Measurements from ENCODE around the gene PRKAA1. TPM values are rescaled to one million over a fixed set of nuclear protein-coding genes. Genes with fewer than 3 reads are reported as not detected.

Gene PRKAA1
- total RNA-seq, 1 donor = 95.5 TPM

DNA sequence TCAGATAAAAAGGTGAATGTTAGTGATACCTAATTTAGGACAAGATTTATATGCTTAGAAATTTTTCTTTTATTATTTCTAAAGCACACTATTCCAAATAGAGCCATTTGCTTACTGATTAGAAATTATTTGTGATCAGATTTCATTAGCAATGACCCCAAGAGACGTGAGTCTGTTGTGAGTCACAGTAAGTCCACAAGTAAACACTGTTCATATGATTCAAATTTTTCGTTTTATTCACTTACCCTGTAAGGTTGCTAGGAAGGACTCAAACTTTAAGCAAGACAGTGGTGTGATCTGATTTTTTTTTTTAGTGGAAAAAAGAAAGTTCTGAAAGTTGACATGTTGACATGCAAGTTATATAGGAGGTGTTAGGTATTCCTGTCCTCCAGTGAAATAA, 44.2 kb upstream of the PRKAA1 start:
- Histone ChIP-seq H3K4me3 (ENCODE audit: insufficient read depth, low read length) (peak overlapping the region; percentile 74), H2AFZ (ENCODE audit: low read length) (no peak overlapping the region), H3K27ac (ENCODE audit: low read depth, low read length) (peak overlapping the region; percentile 81), H4K20me1 (ENCODE audit: insufficient read depth, low read length) (no peaks in the 10 kb centered on the region), H3K4me1 (ENCODE audit: insufficient read depth, low read length) (peaks cover 15% of the 10 kb centered on the region), H3K9me3 (ENCODE audit: low read depth, low read length) (no peaks in the 10 kb centered on the region), H3K79me2 (ENCODE audit: insufficient read depth, low read length) (peaks cover 8% of the 10 kb centered on the region), H3K27me3 (ENCODE audit: insufficient read depth, low read length) (no peaks in the 10 kb centered on the region), H3K4me2 (ENCODE audit: insufficient read depth, low read length) (peak overlapping the region; percentile 89), H3K36me3 (ENCODE audit: insufficient read depth, low read length) (no peaks in the 10 kb centered on the region)
- DNase-seq (ENCODE audit: insufficient read length, low spot score, missing footprints) = peak; percentile 60
- TF ChIP-seq, protein P1, sequence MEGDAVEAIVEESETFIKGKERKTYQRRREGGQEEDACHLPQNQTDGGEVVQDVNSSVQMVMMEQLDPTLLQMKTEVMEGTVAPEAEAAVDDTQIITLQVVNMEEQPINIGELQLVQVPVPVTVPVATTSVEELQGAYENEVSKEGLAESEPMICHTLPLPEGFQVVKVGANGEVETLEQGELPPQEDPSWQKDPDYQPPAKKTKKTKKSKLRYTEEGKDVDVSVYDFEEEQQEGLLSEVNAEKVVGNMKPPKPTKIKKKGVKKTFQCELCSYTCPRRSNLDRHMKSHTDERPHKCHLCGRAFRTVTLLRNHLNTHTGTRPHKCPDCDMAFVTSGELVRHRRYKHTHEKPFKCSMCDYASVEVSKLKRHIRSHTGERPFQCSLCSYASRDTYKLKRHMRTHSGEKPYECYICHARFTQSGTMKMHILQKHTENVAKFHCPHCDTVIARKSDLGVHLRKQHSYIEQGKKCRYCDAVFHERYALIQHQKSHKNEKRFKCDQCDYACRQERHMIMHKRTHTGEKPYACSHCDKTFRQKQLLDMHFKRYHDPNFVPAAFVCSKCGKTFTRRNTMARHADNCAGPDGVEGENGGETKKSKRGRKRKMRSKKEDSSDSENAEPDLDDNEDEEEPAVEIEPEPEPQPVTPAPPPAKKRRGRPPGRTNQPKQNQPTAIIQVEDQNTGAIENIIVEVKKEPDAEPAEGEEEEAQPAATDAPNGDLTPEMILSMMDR (IDR thresholded peaks at IDR 0.05; ENCODE audit: extremely low read depth, low read depth, low read length) = no peak

DNA sequence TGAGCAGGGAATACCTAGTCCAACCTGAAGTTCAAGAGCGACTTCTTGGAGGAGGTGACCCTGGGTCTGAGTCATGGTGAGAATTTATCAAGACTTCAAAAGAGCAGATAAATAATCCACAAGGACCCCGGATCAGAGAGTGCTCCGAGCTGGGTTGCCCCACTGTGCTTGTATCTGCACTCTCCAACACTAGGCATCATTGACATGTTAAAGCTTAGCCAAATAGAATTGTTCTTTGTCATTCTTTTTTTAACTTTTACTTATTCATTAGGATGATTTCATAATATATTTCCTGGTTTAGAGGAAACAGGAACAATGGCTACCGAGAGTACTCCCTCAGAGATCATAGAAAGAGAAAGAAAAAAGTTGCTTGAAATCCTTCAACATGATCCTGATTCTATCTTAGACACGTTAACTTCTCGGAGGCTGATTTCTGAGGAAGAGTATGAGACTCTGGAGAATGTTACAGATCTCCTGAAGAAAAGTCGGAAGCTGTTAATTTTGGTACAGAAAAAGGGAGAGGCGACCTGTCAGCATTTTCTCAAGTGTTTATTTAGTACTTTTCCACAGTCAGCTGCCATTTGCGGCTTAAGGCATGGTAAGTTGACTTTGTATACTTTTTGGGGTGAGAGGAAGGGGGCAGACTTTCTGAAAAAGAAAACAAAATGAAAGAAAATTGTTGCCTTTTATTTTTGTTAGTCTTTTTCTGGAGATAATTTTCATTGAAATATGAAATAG, 43.1 kb upstream of the PRKAA1 start, which contains the start of gene CARD6:
Gene CARD6 (plus strand): TSS at position 300 of the 738 bp plus-strand sequence. CDS start 16 bp downstream, at position 316.
- no peaks in the 10 kb centered on the region for H4K20me1 ChIP-seq (ENCODE audit: insufficient read depth, low read length)

DNA sequence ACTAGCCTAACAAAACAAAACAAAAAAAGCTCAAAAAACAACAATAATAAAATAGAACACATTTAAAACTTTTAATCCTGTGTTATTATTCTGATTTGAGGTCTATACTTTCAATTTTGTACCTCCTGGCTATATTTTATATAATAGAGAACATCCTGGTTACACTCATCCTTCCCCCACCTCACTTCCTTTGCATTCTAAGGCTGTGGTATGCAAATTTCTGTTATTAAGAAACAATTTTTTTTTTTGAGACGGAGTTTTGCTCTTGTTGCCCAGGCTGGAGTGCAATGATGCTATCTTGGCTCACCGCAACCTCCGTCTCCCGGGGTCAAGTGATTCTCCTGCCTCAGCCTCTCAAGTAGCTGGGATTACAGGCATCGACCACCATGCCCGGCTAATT, 39.9 kb upstream of the PRKAA1 start:
- H2AFZ ChIP-seq (ENCODE audit: low read length) = no peak overlapping the region
- H3K27me3 ChIP-seq (ENCODE audit: insufficient read depth, low read length) = no peaks in the 10 kb centered on the region
- H3K79me2 ChIP-seq (ENCODE audit: insufficient read depth, low read length) = peaks cover 20% of the 10 kb centered on the region
- TF ChIP-seq, protein P1 (IDR thresholded peaks at IDR 0.05; ENCODE audit: extremely low read depth, low read depth, low read length) = no peak
- peaks cover 15% of the 10 kb centered on the region for H4K20me1 ChIP-seq (ENCODE audit: insufficient read depth, low read length)
- H3K27ac ChIP-seq (ENCODE audit: low read depth, low read length) = no peak overlapping the region
- H3K4me2 ChIP-seq (ENCODE audit: insufficient read depth, low read length) = no peak overlapping the region
- no peaks in the 10 kb centered on the region for H3K9me3 ChIP-seq (ENCODE audit: low read depth, low read length)
- no peak overlapping the region for H3K4me3 ChIP-seq (ENCODE audit: insufficient read depth, low read length)
- peaks cover 13% of the 10 kb centered on the region for H3K36me3 ChIP-seq (ENCODE audit: insufficient read depth, low read length)
- DNase-seq (ENCODE audit: insufficient read length, low spot score, missing footprints) = no peak
- peaks cover 26% of the 10 kb centered on the region for H3K4me1 ChIP-seq (ENCODE audit: insufficient read depth, low read length)

More for the DNA sequence above, 43.1 kb upstream of the PRKAA1 start, which contains the start of gene CARD6:
- no peaks in the 10 kb centered on the region for H3K27me3 ChIP-seq (ENCODE audit: insufficient read depth, low read length)
- H3K79me2 ChIP-seq (ENCODE audit: insufficient read depth, low read length) = peaks cover 8% of the 10 kb centered on the region
- peak within 1 kb of the TSS; percentile 81 for H3K27ac ChIP-seq (ENCODE audit: low read depth, low read length)
- H3K4me1 ChIP-seq (ENCODE audit: insufficient read depth, low read length) = peaks cover 19% of the 10 kb centered on the region
- peak within 1 kb of the TSS; percentile 74 for H3K4me3 ChIP-seq (ENCODE audit: insufficient read depth, low read length)
- peak within 1 kb of the TSS; percentile 88 for H2AFZ ChIP-seq (ENCODE audit: low read length)
- H3K4me2 ChIP-seq (ENCODE audit: insufficient read depth, low read length) = peak within 1 kb of the TSS; percentile 89
- H3K9me3 ChIP-seq (ENCODE audit: low read depth, low read length) = no peaks in the 10 kb centered on the region
- H3K36me3 ChIP-seq (ENCODE audit: insufficient read depth, low read length) = no peaks in the 10 kb centered on the region
- no peak for DNase-seq (ENCODE audit: insufficient read length, low spot score, missing footprints)
- TF ChIP-seq, protein P1 (IDR thresholded peaks at IDR 0.05; ENCODE audit: extremely low read depth, low read depth, low read length) = peak; percentile 9
